ENCODE results near the gene CHRND.

Gene CHRND

DNA sequence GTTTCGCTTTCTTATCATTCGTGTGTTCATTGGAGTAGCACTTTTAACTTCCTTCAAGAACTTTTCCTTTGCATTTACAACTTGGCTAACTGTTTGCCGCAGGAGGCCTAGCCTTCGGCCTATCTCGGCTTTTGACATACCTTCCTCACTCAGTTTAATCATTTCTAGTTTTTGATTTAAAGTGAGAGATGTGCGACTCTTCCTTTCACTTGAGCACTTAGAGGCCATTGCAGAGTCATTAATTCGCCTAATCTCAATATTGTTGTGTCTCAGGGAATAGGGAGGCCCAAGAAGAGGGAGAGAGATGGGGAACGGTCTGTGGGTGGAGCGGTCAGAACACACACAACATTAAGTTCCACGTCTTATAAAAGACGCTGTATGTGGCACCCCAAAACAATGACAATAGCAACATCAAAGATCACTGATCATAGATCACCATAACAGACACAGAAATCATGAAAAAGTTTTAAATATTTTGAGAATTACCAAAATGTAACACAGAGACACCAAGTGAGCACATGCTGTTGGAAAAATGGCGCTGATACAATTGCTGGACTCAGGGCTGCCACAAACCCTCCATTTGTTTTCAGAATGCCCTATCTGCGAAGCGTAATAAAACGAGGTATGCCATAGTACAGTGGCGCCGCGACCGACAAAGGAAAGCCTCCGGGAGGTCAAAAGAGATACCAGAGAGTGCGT, 23.8 kb downstream of the CHRND start:
- TF ChIP-seq EP300 (IDR thresholded peaks at IDR 0.05; ENCODE audit: borderline replicate concordance) (no peak), REST (IDR thresholded peaks at IDR 0.05; ENCODE audit: low read depth) (no peak), NFIC (IDR thresholded peaks at IDR 0.05) (no peak), TAF1 (IDR thresholded peaks at IDR 0.05; ENCODE audit: low read depth) (no peak), TEAD4 (IDR thresholded peaks at IDR 0.05) (no peak), FOXM1 (IDR thresholded peaks at IDR 0.05; ENCODE audit: borderline replicate concordance, low read depth) (no peak), RAD21 (IDR thresholded peaks at IDR 0.05; ENCODE audit: low read depth) (no peak), USF1 (IDR thresholded peaks at IDR 0.05) (no peak), CREB1 (IDR thresholded peaks at IDR 0.05; ENCODE audit: low read depth) (no peak), YY1 (IDR thresholded peaks at IDR 0.05; ENCODE audit: low read depth) (no peak), CEBPB (IDR thresholded peaks at IDR 0.05) (no peak), ZBTB7A (IDR thresholded peaks at IDR 0.05; ENCODE audit: low read depth) (no peak), TCF12 (IDR thresholded peaks at IDR 0.05; ENCODE audit: low read depth) (no peak), EGR1 (IDR thresholded peaks at IDR 0.05) (no peak)
- TF ChIP-seq, protein P1, sequence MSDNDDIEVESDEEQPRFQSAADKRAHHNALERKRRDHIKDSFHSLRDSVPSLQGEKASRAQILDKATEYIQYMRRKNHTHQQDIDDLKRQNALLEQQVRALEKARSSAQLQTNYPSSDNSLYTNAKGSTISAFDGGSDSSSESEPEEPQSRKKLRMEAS (IDR thresholded peaks at IDR 0.05), result no peak

GRCh38 chr2:232550354-232551249, 24.6 kb downstream of the CHRND start, which contains the start of the genes EIF4E2 and TIGD1:
Gene EIF4E2 (plus strand): TSS chr2:232550689. CDS start chr2:232550725, 36 bp downstream.
Gene TIGD1 (minus strand): TSS chr2:232550557. CDS start chr2:232549882, 675 bp downstream.
- peak; percentile 79 for TF ChIP-seq TCF12 (IDR thresholded peaks at IDR 0.05; ENCODE audit: low read depth)
- peak; percentile 72 for TF ChIP-seq EGR1 (IDR thresholded peaks at IDR 0.05)
- TF ChIP-seq, protein P1 (IDR thresholded peaks at IDR 0.05), result peak; percentile 88
- peak; percentile 69 for TF ChIP-seq YY1 (IDR thresholded peaks at IDR 0.05; ENCODE audit: low read depth)
- TF ChIP-seq REST (IDR thresholded peaks at IDR 0.05; ENCODE audit: low read depth), result peak; percentile 48; the same call in 1 of the 2 replicates
- peak; percentile 61 for TF ChIP-seq USF1 (IDR thresholded peaks at IDR 0.05)
- no peak for TF ChIP-seq CREB1 (IDR thresholded peaks at IDR 0.05; ENCODE audit: low read depth)
- TF ChIP-seq ZBTB7A (IDR thresholded peaks at IDR 0.05; ENCODE audit: low read depth), result peak; percentile 90
- no peak for TF ChIP-seq FOXM1 (IDR thresholded peaks at IDR 0.05; ENCODE audit: borderline replicate concordance, low read depth)
- no peak for TF ChIP-seq NFIC (IDR thresholded peaks at IDR 0.05)
- TF ChIP-seq TAF1 (IDR thresholded peaks at IDR 0.05; ENCODE audit: low read depth), result peak; percentile 96

DNA sequence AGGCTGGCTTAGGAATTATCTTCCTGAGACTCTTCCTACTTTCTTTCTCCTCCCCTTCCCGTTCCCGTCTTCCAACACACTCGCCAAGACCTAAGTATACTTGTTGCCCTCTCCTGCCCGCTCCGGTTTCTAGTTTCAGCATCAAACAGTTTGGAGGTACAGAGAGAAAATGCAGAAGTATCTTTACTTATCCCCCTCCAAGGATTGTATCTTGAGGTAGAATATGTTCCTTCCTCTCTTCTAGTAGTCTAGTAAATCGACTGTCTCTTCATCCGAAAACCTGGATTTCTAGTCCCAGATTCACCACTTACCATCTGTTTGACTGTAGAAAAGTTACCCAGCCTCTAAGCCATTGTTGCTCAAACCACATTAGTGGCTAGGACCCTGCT, 25.3 kb downstream of the CHRND start:
- no peak for TF ChIP-seq EP300 (IDR thresholded peaks at IDR 0.05; ENCODE audit: borderline replicate concordance)

DNA sequence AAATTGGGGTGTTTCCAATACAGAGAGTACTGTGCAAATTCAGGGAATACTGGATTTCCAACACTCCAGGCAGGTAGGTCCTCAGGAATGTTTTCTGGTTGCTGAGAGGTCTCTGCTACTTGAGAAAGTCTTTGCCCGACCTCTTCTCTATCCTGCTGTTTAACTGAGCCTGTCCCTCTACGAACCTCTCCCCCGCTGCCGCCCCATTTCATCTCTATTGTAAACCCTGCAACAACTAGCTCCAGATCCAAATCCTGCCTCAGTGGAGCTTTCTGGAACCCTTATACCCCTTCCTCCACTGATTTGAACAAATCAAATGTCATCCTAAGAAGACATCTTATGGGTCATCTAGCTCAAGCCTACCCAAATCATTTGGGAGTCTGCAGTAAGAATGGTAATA, 25.8 kb downstream of the CHRND start:
- no peak for TF ChIP-seq RAD21 (IDR thresholded peaks at IDR 0.05; ENCODE audit: low read depth)

GRCh38 chr2:232556426-232556825, 30.5 kb downstream of the CHRND start:
- TF ChIP-seq RAD21 (IDR thresholded peaks at IDR 0.05; ENCODE audit: low read depth) (no peak), NFIC (IDR thresholded peaks at IDR 0.05) (no peak), YY1 (IDR thresholded peaks at IDR 0.05; ENCODE audit: low read depth) (no peak), ZBTB7A (IDR thresholded peaks at IDR 0.05; ENCODE audit: low read depth) (no peak)
